Measurements from ENCODE around the gene GNAT3. TPM values are rescaled to one million over a fixed set of nuclear protein-coding genes. Genes with fewer than 3 reads are reported as not detected.

The GNAT3 gene
- polyA plus RNA-seq, 4 donors, result 0.49 to 3.8 (median 1.2) TPM

DNA sequence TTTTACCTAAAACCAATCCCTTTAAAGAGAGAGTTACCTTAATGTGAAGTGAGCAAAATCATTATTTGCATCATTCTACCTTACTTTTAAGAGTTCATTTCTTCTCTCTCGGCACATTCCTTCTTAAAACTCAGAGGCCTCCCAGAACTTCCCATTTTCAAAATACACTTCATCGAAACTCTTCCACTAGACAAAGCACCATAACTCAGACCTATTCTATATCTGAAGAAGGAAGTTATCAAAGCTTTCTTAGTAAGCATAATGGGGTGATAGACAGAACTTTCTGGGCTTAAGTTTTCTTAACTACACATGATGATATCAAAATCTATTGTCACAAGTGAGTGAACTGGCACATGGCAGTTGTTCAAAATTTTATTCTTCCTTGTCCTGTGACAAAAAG is 24.6 kb upstream of the GNAT3 start:
- peaks cover 0 to 20% of the 10 kb centered on the region in 2 donors for H3K9me3 ChIP-seq (ENCODE audit: control insufficient read depth in 2 of 2, insufficient read depth in 1 of 2, low read depth in 1 of 2, low read length in 1 of 2)
- 74 to 99% (median 81%) methylated on average over 2 of the region's 2 CpGs for WGBS, 3 donors
- H3K27me3 ChIP-seq (ENCODE audit: control insufficient read depth in 3 of 3, insufficient read depth in 3 of 3, low read length in 3 of 3), result no peaks in the 10 kb centered on the region
- no peak overlapping the region for H3K27ac ChIP-seq (ENCODE audit: low read depth in 1 of 3, low read length in 2 of 3)
- H3K4me1 ChIP-seq (ENCODE audit: control insufficient read depth in 3 of 3, insufficient read depth in 2 of 3, low read depth in 1 of 3, low read length in 2 of 3), result no peaks in the 10 kb centered on the region
- FAIRE-seq (no peak), DNase-seq (no peak)
- H3K4me3 ChIP-seq (ENCODE audit: low read depth in 1 of 3, low read length in 3 of 3), result no peak overlapping the region
- no peaks in the 10 kb centered on the region for H3K36me3 ChIP-seq (ENCODE audit: control insufficient read depth in 3 of 3, insufficient read depth in 2 of 3, low read depth in 1 of 3, low read length in 3 of 3)

DNA sequence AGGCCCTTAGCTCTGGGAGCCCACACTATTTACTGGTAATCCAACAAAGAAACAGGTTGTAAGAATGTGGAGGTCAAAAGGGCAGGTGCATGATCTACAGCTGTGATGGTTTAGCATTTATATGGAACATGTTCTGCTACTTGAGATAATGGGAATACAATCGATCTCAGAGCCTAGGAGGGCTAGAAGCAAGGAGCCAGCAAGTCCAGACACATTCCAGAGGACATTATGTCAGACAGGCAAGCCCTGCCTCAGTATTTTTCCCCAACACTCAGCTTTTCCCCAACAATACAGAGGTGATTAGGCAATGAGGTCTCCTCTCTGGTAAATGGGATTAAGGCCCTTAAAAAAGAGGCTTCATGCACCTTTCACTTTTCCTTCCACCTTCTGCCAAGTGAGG is 21.4 kb upstream of the GNAT3 start:
- Histone ChIP-seq H3K36me3 (ENCODE audit: control insufficient read depth in 3 of 3, insufficient read depth in 2 of 3, low read depth in 1 of 3, low read length in 3 of 3) (no peaks in the 10 kb centered on the region), H3K4me1 (ENCODE audit: control insufficient read depth in 3 of 3, insufficient read depth in 2 of 3, low read depth in 1 of 3, low read length in 2 of 3) (no peaks in the 10 kb centered on the region), H3K27me3 (ENCODE audit: control insufficient read depth in 3 of 3, insufficient read depth in 3 of 3, low read length in 3 of 3) (no peaks in the 10 kb centered on the region), H3K27ac (ENCODE audit: low read depth in 1 of 3, low read length in 2 of 3) (no peak overlapping the region), H3K9me3 (ENCODE audit: control insufficient read depth in 2 of 2, insufficient read depth in 1 of 2, low read depth in 1 of 2, low read length in 1 of 2) (peaks cover 0 to 20% of the 10 kb centered on the region in 2 donors), H3K4me3 (ENCODE audit: low read depth in 1 of 3, low read length in 3 of 3) (no peak overlapping the region)
- FAIRE-seq, result no peak
- 24 to 42% (median 26%) methylated on average over 1 of the region's 1 CpG for WGBS, 3 donors
- DNase-seq, result no peak

DNA sequence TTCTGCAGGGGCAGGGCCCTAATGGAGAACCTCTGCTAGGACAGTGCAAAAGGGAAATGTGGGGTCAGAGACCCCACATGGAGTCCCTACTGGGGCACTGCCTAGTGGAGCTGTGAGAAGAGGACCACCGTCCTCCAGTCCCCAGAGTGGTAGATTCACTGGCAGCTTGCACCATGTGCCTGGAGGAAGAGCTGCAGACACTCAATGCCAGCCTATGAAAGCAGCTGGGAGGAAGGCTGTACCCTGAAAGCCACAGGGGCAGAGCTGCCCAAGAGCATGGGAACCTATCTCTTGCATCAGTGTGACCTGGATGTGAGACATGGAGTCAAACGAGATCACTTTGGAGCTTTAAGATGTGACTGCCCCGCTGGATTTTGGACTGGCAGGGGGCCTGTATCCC is 20.3 kb upstream of the GNAT3 start:
- Histone ChIP-seq H3K9me3 (ENCODE audit: control insufficient read depth in 2 of 2, insufficient read depth in 1 of 2, low read depth in 1 of 2, low read length in 1 of 2) (peaks cover 0 to 20% of the 10 kb centered on the region in 2 donors), H3K27me3 (ENCODE audit: control insufficient read depth in 3 of 3, insufficient read depth in 3 of 3, low read length in 3 of 3) (no peaks in the 10 kb centered on the region), H3K36me3 (ENCODE audit: control insufficient read depth in 3 of 3, insufficient read depth in 2 of 3, low read depth in 1 of 3, low read length in 3 of 3) (no peaks in the 10 kb centered on the region), H3K4me1 (ENCODE audit: control insufficient read depth in 3 of 3, insufficient read depth in 2 of 3, low read depth in 1 of 3, low read length in 2 of 3) (no peaks in the 10 kb centered on the region), H3K4me3 (ENCODE audit: low read depth in 1 of 3, low read length in 3 of 3) (no peak overlapping the region), H3K27ac (ENCODE audit: low read depth in 1 of 3, low read length in 2 of 3) (no peak overlapping the region)
- 87 to 91% (median 87%) methylated on average over 3 of the region's 3 CpGs for WGBS, 3 donors
- FAIRE-seq, result no peak
- DNase-seq, result no peak

DNA sequence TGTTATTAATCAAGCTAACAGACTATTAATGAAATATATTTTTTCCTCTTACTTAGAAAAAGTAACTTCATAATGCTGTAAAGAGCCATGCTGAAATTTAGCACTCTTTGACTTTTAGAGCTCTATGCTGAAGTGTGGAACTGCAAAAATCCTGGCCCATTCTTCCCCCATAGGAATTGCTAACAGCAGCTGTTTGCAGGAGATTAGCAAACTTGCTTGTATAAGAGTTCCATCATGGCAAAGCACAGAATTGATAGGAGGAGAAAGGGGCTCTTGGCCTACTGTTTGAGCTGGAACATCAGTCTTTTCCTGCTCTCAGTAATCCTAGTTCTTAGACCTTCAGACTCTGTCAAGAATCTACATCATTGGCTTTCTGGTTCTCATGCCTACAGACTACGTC is 18.3 kb upstream of the GNAT3 start:
- H3K9me3 ChIP-seq (ENCODE audit: control insufficient read depth in 2 of 2, insufficient read depth in 1 of 2, low read depth in 1 of 2, low read length in 1 of 2), result peaks cover 0 to 20% of the 10 kb centered on the region in 2 donors
- H3K27me3 ChIP-seq (ENCODE audit: control insufficient read depth in 3 of 3, insufficient read depth in 3 of 3, low read length in 3 of 3), result no peaks in the 10 kb centered on the region
- no peaks in the 10 kb centered on the region for H3K36me3 ChIP-seq (ENCODE audit: control insufficient read depth in 3 of 3, insufficient read depth in 2 of 3, low read depth in 1 of 3, low read length in 3 of 3)
- H3K4me1 ChIP-seq (ENCODE audit: control insufficient read depth in 3 of 3, insufficient read depth in 2 of 3, low read depth in 1 of 3, low read length in 2 of 3), result no peaks in the 10 kb centered on the region
- DNase-seq (no peak), FAIRE-seq (no peak)
- 85 to 97% (median 95%) methylated on average over 1 of the region's 1 CpG for WGBS, 3 donors
- no peak overlapping the region for H3K4me3 ChIP-seq (ENCODE audit: low read depth in 1 of 3, low read length in 3 of 3)
- no peak overlapping the region for H3K27ac ChIP-seq (ENCODE audit: low read depth in 1 of 3, low read length in 2 of 3)

DNA sequence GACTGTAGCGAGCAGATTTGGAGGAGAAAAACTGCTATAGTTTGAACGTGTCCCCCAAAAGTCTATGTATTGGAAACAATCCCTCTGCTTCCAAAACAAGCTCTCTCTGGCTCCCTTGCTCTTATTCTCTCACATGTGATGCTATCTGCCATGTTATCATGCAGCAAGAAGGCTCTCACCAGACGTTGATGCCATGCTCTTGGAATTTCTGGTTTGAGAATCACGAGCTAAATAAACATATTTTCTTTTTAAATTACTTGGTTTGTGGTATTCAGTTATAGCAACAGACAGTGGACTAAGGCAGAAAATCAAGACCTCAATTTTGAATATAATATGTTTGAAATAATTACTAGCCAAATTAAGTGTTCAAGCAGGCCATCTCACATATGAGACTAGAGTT is 17.5 kb upstream of the GNAT3 start:
- no peak for FAIRE-seq
- peaks cover 0 to 20% of the 10 kb centered on the region in 2 donors for H3K9me3 ChIP-seq (ENCODE audit: control insufficient read depth in 2 of 2, insufficient read depth in 1 of 2, low read depth in 1 of 2, low read length in 1 of 2)
- no peaks in the 10 kb centered on the region for H3K27me3 ChIP-seq (ENCODE audit: control insufficient read depth in 3 of 3, insufficient read depth in 3 of 3, low read length in 3 of 3)
- DNase-seq, result no peak
- no peaks in the 10 kb centered on the region for H3K36me3 ChIP-seq (ENCODE audit: control insufficient read depth in 3 of 3, insufficient read depth in 2 of 3, low read depth in 1 of 3, low read length in 3 of 3)
- H3K27ac ChIP-seq (ENCODE audit: low read depth in 1 of 3, low read length in 2 of 3), result no peak overlapping the region
- H3K4me1 ChIP-seq (ENCODE audit: control insufficient read depth in 3 of 3, insufficient read depth in 2 of 3, low read depth in 1 of 3, low read length in 2 of 3), result no peaks in the 10 kb centered on the region
- no peak overlapping the region for H3K4me3 ChIP-seq (ENCODE audit: low read depth in 1 of 3, low read length in 3 of 3)
- 67 to 83% (median 78%) methylated on average over 4 of the region's 4 CpGs for WGBS, 3 donors

DNA sequence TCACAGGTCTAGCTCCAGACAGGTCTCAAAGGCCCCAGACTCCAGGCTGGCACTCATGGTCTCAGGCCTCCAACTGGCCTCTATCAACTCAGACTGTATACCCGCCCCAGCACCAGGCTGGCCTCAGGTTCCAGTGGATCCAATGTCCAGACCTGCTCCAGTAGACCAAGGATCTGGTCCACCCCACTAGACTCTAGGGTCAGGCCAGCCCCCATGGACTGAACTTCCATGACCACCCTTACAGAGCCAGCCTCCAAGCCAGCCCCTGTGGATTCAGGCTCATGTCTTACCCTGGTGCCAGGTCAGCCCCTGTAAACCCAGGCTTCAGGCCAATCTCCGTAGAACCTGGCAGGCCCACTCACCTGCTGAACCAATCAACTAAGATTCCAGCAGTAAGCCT is 16.8 kb upstream of the GNAT3 start:
- Histone ChIP-seq H3K9me3 (ENCODE audit: control insufficient read depth in 2 of 2, insufficient read depth in 1 of 2, low read depth in 1 of 2, low read length in 1 of 2) (peaks cover 0 to 20% of the 10 kb centered on the region in 2 donors), H3K4me3 (ENCODE audit: low read depth in 1 of 3, low read length in 3 of 3) (no peak overlapping the region), H3K27ac (ENCODE audit: low read depth in 1 of 3, low read length in 2 of 3) (no peak overlapping the region), H3K27me3 (ENCODE audit: control insufficient read depth in 3 of 3, insufficient read depth in 3 of 3, low read length in 3 of 3) (no peaks in the 10 kb centered on the region), H3K36me3 (ENCODE audit: control insufficient read depth in 3 of 3, insufficient read depth in 2 of 3, low read depth in 1 of 3, low read length in 3 of 3) (no peaks in the 10 kb centered on the region), H3K4me1 (ENCODE audit: control insufficient read depth in 3 of 3, insufficient read depth in 2 of 3, low read depth in 1 of 3, low read length in 2 of 3) (no peaks in the 10 kb centered on the region)
- 90 to 95% (median 92%) methylated on average over 2 of the region's 2 CpGs for WGBS, 3 donors
- FAIRE-seq (no peak), DNase-seq (no peak)

DNA sequence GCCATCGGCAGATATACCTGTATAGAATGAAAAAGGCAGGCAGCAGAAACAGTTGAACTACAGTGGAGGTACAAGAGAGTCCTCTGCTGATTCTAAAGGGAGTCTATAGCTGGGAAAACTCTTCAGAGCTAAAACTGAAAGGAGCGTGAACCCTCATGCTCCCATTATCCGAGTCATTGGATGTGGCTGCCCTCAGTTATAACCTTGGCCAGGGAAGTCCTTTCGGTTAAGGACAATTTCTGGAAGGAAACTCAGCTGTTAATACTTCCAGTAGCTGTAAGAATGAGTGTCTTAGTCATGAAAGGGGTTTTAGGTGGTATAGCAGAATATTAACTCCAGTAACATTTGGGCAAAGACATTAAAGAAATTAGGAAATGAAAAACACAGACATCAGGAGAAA is 14.6 kb upstream of the GNAT3 start:
- FAIRE-seq (no peak), DNase-seq (no peak)
- Histone ChIP-seq H3K36me3 (ENCODE audit: control insufficient read depth in 3 of 3, insufficient read depth in 2 of 3, low read depth in 1 of 3, low read length in 3 of 3) (no peaks in the 10 kb centered on the region), H3K27me3 (ENCODE audit: control insufficient read depth in 3 of 3, insufficient read depth in 3 of 3, low read length in 3 of 3) (no peaks in the 10 kb centered on the region), H3K9me3 (ENCODE audit: control insufficient read depth in 2 of 2, insufficient read depth in 1 of 2, low read depth in 1 of 2, low read length in 1 of 2) (no peaks in the 10 kb centered on the region), H3K4me1 (ENCODE audit: control insufficient read depth in 3 of 3, insufficient read depth in 2 of 3, low read depth in 1 of 3, low read length in 2 of 3) (no peaks in the 10 kb centered on the region), H3K27ac (ENCODE audit: low read depth in 1 of 3, low read length in 2 of 3) (no peak overlapping the region), H3K4me3 (ENCODE audit: low read depth in 1 of 3, low read length in 3 of 3) (no peak overlapping the region)
- 81 to 87% (median 81%) methylated on average over 4 of the region's 4 CpGs for WGBS, 3 donors

DNA sequence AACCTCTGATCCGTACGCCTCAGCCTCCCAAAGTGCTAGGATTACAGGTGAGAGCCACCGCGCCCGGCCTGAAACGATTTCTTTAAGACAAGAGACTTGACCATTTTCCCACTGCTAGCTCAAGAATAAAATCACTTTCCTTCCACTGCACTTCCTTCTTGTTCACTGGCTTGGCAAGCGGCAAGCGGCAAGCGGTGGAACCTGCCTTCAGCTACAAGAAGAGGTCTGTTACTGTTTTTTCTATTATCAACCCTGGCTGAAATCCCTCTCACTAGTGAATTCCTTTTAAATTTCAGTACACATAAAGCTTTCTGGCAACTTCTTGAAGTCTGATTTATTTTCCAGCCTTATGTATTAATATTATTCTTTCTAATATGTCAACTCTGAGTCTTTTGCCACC is 12.8 kb upstream of the GNAT3 start:
- Histone ChIP-seq H3K36me3 (ENCODE audit: control insufficient read depth in 3 of 3, insufficient read depth in 2 of 3, low read depth in 1 of 3, low read length in 3 of 3) (no peaks in the 10 kb centered on the region), H3K4me3 (ENCODE audit: low read depth in 1 of 3, low read length in 3 of 3) (no peak overlapping the region), H3K4me1 (ENCODE audit: control insufficient read depth in 3 of 3, insufficient read depth in 2 of 3, low read depth in 1 of 3, low read length in 2 of 3) (no peaks in the 10 kb centered on the region), H3K27me3 (ENCODE audit: control insufficient read depth in 3 of 3, insufficient read depth in 3 of 3, low read length in 3 of 3) (no peaks in the 10 kb centered on the region), H3K9me3 (ENCODE audit: control insufficient read depth in 2 of 2, insufficient read depth in 1 of 2, low read depth in 1 of 2, low read length in 1 of 2) (no peaks in the 10 kb centered on the region), H3K27ac (ENCODE audit: low read depth in 1 of 3, low read length in 2 of 3) (no peak overlapping the region)
- FAIRE-seq (no peak), DNase-seq (no peak)
- 81 to 95% (median 91%) methylated on average over 9 of the region's 9 CpGs for WGBS, 3 donors

DNA sequence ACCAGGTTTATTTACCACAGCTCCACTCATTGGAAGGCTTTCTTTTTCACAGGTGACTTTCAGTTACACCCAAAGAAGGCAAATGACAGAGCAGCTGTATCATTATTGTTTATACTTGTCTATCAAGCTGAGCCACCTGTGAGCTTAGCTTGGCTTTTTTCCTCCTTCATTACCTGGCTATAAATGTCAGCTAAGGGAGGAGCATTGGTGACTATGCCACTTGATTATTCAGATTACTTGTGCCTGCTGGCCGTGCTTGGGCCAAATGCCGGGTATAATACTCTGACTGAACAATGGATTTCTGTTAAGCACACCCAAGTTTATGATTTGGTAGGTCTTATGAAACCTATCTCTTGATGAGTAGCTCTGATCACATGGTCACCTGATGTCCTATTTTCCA is 9.9 kb upstream of the GNAT3 start:
- FAIRE-seq, result no peak

More for the DNA sequence above, 9.9 kb upstream of the GNAT3 start:
- no peak overlapping the region for H3K27ac ChIP-seq (ENCODE audit: low read depth in 1 of 3, low read length in 2 of 3)
- H3K27me3 ChIP-seq (ENCODE audit: control insufficient read depth in 3 of 3, insufficient read depth in 3 of 3, low read length in 3 of 3), result no peaks in the 10 kb centered on the region
- no peaks in the 10 kb centered on the region for H3K36me3 ChIP-seq (ENCODE audit: control insufficient read depth in 3 of 3, insufficient read depth in 2 of 3, low read depth in 1 of 3, low read length in 3 of 3)
- 19 to 60% (median 45%) methylated on average over 2 of the region's 2 CpGs for WGBS, 3 donors
- H3K9me3 ChIP-seq (ENCODE audit: control insufficient read depth in 2 of 2, insufficient read depth in 1 of 2, low read depth in 1 of 2, low read length in 1 of 2), result no peaks in the 10 kb centered on the region
- H3K4me1 ChIP-seq (ENCODE audit: control insufficient read depth in 3 of 3, insufficient read depth in 2 of 3, low read depth in 1 of 3, low read length in 2 of 3), result peaks cover 0 to 5% (median 3%) of the 10 kb centered on the region in 3 donors
- DNase-seq, result peak in 1 of 2 donors; percentile 65
- no peak overlapping the region for H3K4me3 ChIP-seq (ENCODE audit: low read depth in 1 of 3, low read length in 3 of 3)
